GM18505 (cell line): ENCODE data around the gene GRPEL2.
A peak's percentile ranks its signal among the peaks of the same experiment; 100 is the strongest.

Experiments
- ATAC-seq: cut with Tn5 transposase; IDR thresholded peaks from one replicate; pipeline ENCODE4 v1.9.1; 2021; ENCODE audit not compliant: unreplicated experiment
- POLR2A ChIP-seq: IDR thresholded peaks from 4 replicates; pipeline ENCODE4 v1.6.1; 2011; ENCODE audit warnings: borderline replicate concordance; ENCODE audit not compliant: insufficient read depth, insufficient read length; ENCODE audit errors: extremely low read depth

The GRPEL2 gene

GRCh38 chr5:149355688-149356087, 10.4 kb downstream of the GRPEL2 start:
- TF ChIP-seq POLR2A = no peak
- no peak for ATAC-seq

- no peak for TF ChIP-seq POLR2A
- ATAC-seq = no peak
Measured at GRCh38 chr5:149356391-149356790, 11.1 kb downstream of the GRPEL2 start.

GRCh38 chr5:149357370-149358293, 12.3 kb downstream of the GRPEL2 start, which contains the start of gene PCYOX1L:
Gene PCYOX1L (plus strand): TSS chr5:149358046. CDS start chr5:149358069, 23 bp downstream.
- ATAC-seq = peak; percentile 100

GRCh38 chr5:149358294-149358651, 13.0 kb downstream of the GRPEL2 start:
- peak; percentile 6 for ATAC-seq
- TF ChIP-seq POLR2A = no peak

More at GRCh38 chr5:149357370-149358293, 12.3 kb downstream of the GRPEL2 start, which contains the start of gene PCYOX1L:
- peak; percentile 83 for TF ChIP-seq POLR2A

- no peak for ATAC-seq
- TF ChIP-seq POLR2A = no peak
Measured at GRCh38 chr5:149358868-149359495, 13.7 kb downstream of the GRPEL2 start.

GRCh38 chr5:149360272-149360671, 15.0 kb downstream of the GRPEL2 start:
- no peak for ATAC-seq

GRCh38 chr5:149362541-149362940, 17.2 kb downstream of the GRPEL2 start:
- ATAC-seq = no peak
- TF ChIP-seq POLR2A = no peak

More at GRCh38 chr5:149360272-149360671, 15.0 kb downstream of the GRPEL2 start:
- no peak for TF ChIP-seq POLR2A

- no peak for ATAC-seq
- TF ChIP-seq POLR2A = no peak
Measured at GRCh38 chr5:149363358-149363757, 18.1 kb downstream of the GRPEL2 start.

GRCh38 chr5:149363936-149364335, 18.6 kb downstream of the GRPEL2 start:
- ATAC-seq = no peak

GRCh38 chr5:149364719-149365118, 19.4 kb downstream of the GRPEL2 start:
- ATAC-seq = no peak
- no peak for TF ChIP-seq POLR2A

More at GRCh38 chr5:149363936-149364335, 18.6 kb downstream of the GRPEL2 start:
- TF ChIP-seq POLR2A = no peak

GRCh38 chr5:149365418-149365817, 20.1 kb downstream of the GRPEL2 start:
- ATAC-seq = no peak
- TF ChIP-seq POLR2A = no peak

GRCh38 chr5:149366169-149366729, 20.9 kb downstream of the GRPEL2 start:
- no peak for ATAC-seq

GRCh38 chr5:149367249-149367971, 22.1 kb downstream of the GRPEL2 start:
- no peak for TF ChIP-seq POLR2A
- no peak for ATAC-seq

More at GRCh38 chr5:149366169-149366729, 20.9 kb downstream of the GRPEL2 start:
- no peak for TF ChIP-seq POLR2A
